Esophagus muscularis mucosa (tissue), 4 donors: ENCODE data around the gene CTTNBP2.

ENCODE experiments used
- CTCF ChIP-seq, 3 experiments: fragments of 200-600 bp in 2 of 3; fragments of 450-650 bp in 1 of 3; sonication (generic) in 2 of 3; IDR thresholded peaks; one replicate each; pipeline ENCODE4 v1.5.1; 2017 to 2019; ENCODE audit warnings: antibody characterized with exemption in 3 of 3, mild to moderate bottlenecking in 2 of 3, moderate library complexity in 1 of 3
- EP300 ChIP-seq: sonication (generic); formaldehyde crosslinking; IDR thresholded peaks from one replicate; pipeline ENCODE4 v1.6.1; 2017; ENCODE audit warnings: antibody characterized with exemption
- POLR2A ChIP-seq: fragments of 450-650 bp; IDR thresholded peaks from one replicate; pipeline ENCODE4 v1.6.1; 2017; ENCODE audit warnings: antibody characterized with exemption, moderate library complexity, mild to moderate bottlenecking, low read depth

DNA sequence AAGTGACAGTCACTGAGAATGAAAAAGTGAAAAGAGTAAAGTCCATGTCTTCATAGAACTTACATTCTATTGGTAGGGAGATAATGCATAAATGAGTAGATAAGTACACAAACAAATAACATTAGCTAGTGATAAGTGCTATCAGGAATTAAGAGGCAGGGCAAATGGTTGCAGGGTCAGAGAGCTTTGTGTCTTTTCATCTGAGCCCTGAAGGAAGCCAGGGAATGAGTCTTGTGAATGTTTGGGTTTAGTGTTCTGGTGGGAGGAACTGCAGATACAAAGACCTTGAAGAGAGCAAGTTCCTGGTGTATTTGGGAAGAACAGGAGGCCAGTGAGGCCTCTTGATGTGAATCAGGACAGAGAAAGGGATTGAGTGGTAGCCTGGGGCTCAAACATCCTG is 183.8 kb downstream of the CTTNBP2 start:
- no peak for TF ChIP-seq CTCF (IDR thresholded peaks at IDR 0.05)
- TF ChIP-seq POLR2A = no peak
- TF ChIP-seq EP300 = no peak
